Measurements from ENCODE around the gene ATG7. TPM values are rescaled to one million over a fixed set of nuclear protein-coding genes. Genes with fewer than 3 reads are reported as not detected.

Gene ATG7
- total and polyA plus RNA-seq, 4 experiments from 2014 or later, result 16.9 to 32.8 (median 27.8) TPM

- no peaks in the 10 kb centered on the region for H3K4me1 ChIP-seq (ENCODE audit: insufficient read depth, low read length)
- H3K9me3 ChIP-seq (ENCODE audit: control insufficient read depth in 1 of 2, low read length in 2 of 2), result no peaks in the 10 kb centered on the region
- peaks cover 11% of the 10 kb centered on the region for H3K36me3 ChIP-seq (ENCODE audit: insufficient read depth, low read length)
- no peaks in the 10 kb centered on the region for H3K27me3 ChIP-seq (ENCODE audit: insufficient read depth, low read length)
- Mint-ChIP-seq H3K4me1 (peaks cover 0 to 7% (median 2%) of the 10 kb centered on the region in 4 donors), H3K36me3 (peaks cover 21 to 47% of the 10 kb centered on the region in 2 donors), H3K9me3 (no peaks in the 10 kb centered on the region), H3K27me3 (no peaks in the 10 kb centered on the region), H3K27ac (peak overlapping the region in 2 of 7 donors; percentile 17 to 47), H3K4me3 (no peak overlapping the region)
- DNase-seq, result no peak
- intact Hi-C loops (cut with micrococcal nuclease), result no loop called here
- H3K4me3 ChIP-seq (ENCODE audit: low read length in 2 of 2), result no peak overlapping the region
- no peak overlapping the region for H3K27ac ChIP-seq (ENCODE audit: low read depth, low read length)
- ChIA-PET POLR2A (ENCODE audit: partially characterized antibody) (no interaction called here), CTCF (ENCODE audit: partially characterized antibody) (no interaction called here)
These were observed 290.2 kb downstream of the ATG7 start for GRCh38 chr3:11562277-11562881.

DNA sequence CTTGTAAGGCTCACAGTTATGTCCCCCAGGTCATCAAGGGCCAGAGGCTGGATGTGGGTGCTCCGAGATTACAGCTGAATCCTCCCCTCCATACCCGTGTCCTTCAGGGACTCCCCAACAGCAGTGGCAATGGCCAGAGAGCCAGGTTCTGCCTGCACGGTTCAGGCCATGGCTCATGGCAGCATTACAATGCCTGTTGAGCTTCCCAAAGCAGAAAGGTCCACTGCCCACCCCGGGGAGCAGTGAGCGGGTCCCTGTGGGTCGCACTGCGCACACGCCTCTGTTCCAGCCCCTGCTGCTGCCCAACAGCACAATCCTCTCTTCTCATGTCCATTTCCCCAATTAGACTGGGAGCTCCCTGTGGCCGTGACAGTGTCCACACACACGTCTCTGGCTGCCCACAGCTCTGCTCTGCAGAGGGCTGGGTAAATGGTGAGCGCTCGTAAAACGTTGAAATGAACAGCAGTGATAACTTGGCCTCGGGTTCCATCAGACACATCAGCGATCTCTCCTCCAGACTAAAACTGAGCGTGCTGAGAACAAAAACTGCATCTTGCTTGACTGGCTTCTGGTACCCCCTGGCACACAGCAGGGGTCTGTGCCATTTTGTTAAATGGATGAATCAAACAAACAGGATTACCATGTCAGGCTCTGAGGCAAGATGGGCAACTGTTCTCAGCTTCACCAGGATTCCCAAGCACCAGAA, 291.1 kb downstream of the ATG7 start:
- DNase-seq, result no peak
- no peaks in the 10 kb centered on the region for H3K4me1 ChIP-seq (ENCODE audit: insufficient read depth, low read length)
- Mint-ChIP-seq H3K4me3 (no peak overlapping the region), H3K4me1 (peaks cover 0 to 3% (median 0%) of the 10 kb centered on the region in 4 donors), H3K27me3 (no peaks in the 10 kb centered on the region), H3K27ac (peak overlapping the region in 3 of 7 donors; percentile 37 to 82 (median 62)), H3K9me3 (no peaks in the 10 kb centered on the region), H3K36me3 (peaks cover 12 to 46% of the 10 kb centered on the region in 2 donors)
- CTCF ChIA-PET (ENCODE audit: partially characterized antibody), result no interaction called here
- H3K36me3 ChIP-seq (ENCODE audit: insufficient read depth, low read length), result peaks cover 10% of the 10 kb centered on the region
- POLR2A ChIA-PET (ENCODE audit: partially characterized antibody), result interaction anchor here (1.0 kb wide), 1 partner anchor 12 kb away, joined by 3 read pairs; no protein-coding TSS in a partner anchor
- intact Hi-C loops (cut with micrococcal nuclease), result no loop called here
- H3K27me3 ChIP-seq (ENCODE audit: insufficient read depth, low read length), result no peaks in the 10 kb centered on the region
- H3K27ac ChIP-seq (ENCODE audit: low read depth, low read length), result no peak overlapping the region
- no peaks in the 10 kb centered on the region for H3K9me3 ChIP-seq (ENCODE audit: control insufficient read depth in 1 of 2, low read length in 2 of 2)
- H3K4me3 ChIP-seq (ENCODE audit: low read length in 2 of 2), result no peak overlapping the region

DNA sequence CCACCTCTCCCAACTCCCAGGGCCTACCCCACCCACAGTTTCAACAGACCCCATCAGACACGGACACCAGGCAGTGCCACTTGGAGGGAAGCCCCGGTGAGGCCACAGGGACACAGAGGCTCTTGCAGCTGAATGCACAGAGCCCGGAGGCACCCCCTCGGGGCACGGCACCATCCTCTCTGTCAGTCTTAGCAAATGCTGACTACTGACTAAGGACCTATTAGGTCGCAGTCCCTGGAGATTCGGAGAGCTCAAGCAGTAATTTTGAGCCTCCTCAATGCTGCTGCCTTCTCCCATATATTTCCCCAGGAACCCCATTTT, 291.6 kb downstream of the ATG7 start:
- no peak for DNase-seq
- Mint-ChIP-seq H3K27me3 (no peaks in the 10 kb centered on the region), H3K9me3 (no peaks in the 10 kb centered on the region), H3K4me3 (no peak overlapping the region), H3K36me3 (peaks cover 12 to 45% of the 10 kb centered on the region in 2 donors), H3K27ac (peak overlapping the region in 3 of 7 donors; percentile 22 to 82 (median 62)), H3K4me1 (peaks cover 0 to 3% (median 0%) of the 10 kb centered on the region in 4 donors)
- H3K4me1 ChIP-seq (ENCODE audit: insufficient read depth, low read length), result no peaks in the 10 kb centered on the region
- no peak overlapping the region for H3K4me3 ChIP-seq (ENCODE audit: low read length in 2 of 2)
- no peak overlapping the region for H3K27ac ChIP-seq (ENCODE audit: low read depth, low read length)
- peaks cover 10% of the 10 kb centered on the region for H3K36me3 ChIP-seq (ENCODE audit: insufficient read depth, low read length)
- intact Hi-C loops (cut with micrococcal nuclease), result no loop called here
- H3K27me3 ChIP-seq (ENCODE audit: insufficient read depth, low read length), result no peaks in the 10 kb centered on the region
- POLR2A ChIA-PET (ENCODE audit: partially characterized antibody), result interaction anchor here (1.0 kb wide), 1 partner anchor 13 kb away, joined by 3 read pairs; no protein-coding TSS in a partner anchor
- H3K9me3 ChIP-seq (ENCODE audit: control insufficient read depth in 1 of 2, low read length in 2 of 2), result no peaks in the 10 kb centered on the region
- CTCF ChIA-PET (ENCODE audit: partially characterized antibody), result no interaction called here

DNA sequence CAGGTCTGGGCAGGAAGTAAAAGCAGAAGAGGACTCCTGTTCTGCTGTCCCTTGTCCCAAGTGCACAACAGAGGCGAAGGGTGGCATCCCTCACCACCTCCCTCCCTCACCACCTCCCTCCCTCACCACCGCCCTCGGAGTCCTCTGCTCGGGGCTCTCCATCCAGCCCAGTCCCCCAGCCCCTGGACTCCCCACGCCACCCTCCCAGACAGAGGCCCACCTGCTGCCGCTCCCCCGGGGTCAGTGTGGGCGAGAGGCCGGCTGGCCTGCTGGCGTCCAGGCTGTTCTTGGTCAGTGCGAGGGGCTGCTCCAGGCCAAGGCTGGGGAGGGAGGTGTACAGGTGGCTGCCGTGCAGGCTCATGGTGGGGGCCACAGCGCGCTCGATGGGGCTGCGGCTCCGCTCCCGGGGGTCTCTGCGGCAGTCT, 292.4 kb downstream of the ATG7 start:
- Histone ChIP-seq H3K4me1 (ENCODE audit: insufficient read depth, low read length) (no peaks in the 10 kb centered on the region), H3K27ac (ENCODE audit: low read depth, low read length) (no peak overlapping the region), H3K4me3 (ENCODE audit: low read length in 2 of 2) (no peak overlapping the region), H3K27me3 (ENCODE audit: insufficient read depth, low read length) (no peaks in the 10 kb centered on the region), H3K9me3 (ENCODE audit: control insufficient read depth in 1 of 2, low read length in 2 of 2) (no peaks in the 10 kb centered on the region), H3K36me3 (ENCODE audit: insufficient read depth, low read length) (peaks cover 10% of the 10 kb centered on the region)
- POLR2A ChIA-PET (ENCODE audit: partially characterized antibody), result no interaction called here
- intact Hi-C loops (cut with micrococcal nuclease), result no loop called here
- DNase-seq, result no peak
- peaks cover 0 to 3% (median 0%) of the 10 kb centered on the region in 4 donors for H3K4me1 Mint-ChIP-seq
- H3K4me3 Mint-ChIP-seq, result no peak overlapping the region
- H3K36me3 Mint-ChIP-seq, result peaks cover 11 to 42% of the 10 kb centered on the region in 2 donors
- H3K9me3 Mint-ChIP-seq, result no peaks in the 10 kb centered on the region
- no peak overlapping the region for H3K27ac Mint-ChIP-seq
- CTCF ChIA-PET (ENCODE audit: partially characterized antibody), result no interaction called here
- no peaks in the 10 kb centered on the region for H3K27me3 Mint-ChIP-seq

DNA sequence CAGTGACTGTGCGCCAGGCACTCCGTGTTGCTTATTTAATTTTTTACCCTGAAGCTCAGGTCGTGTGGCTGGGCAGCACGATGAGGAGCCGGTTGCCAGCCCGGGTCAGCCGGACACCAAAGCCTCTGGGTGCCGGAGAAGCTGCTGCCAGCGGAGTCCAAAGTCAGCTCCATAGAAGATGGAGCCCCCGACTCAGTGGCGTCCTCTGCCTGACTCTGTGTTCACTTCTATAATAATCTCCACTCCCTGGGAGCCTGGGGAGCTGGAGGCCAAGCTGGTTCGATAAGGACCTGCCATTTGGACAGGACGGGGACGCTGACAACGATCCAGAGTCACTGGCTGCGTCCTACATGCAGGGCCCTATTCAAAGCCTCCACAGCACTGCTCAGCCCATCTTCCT, 292.9 kb downstream of the ATG7 start:
- no peak for DNase-seq
- H3K9me3 Mint-ChIP-seq, result no peaks in the 10 kb centered on the region
- Histone ChIP-seq H3K4me1 (ENCODE audit: insufficient read depth, low read length) (no peaks in the 10 kb centered on the region), H3K36me3 (ENCODE audit: insufficient read depth, low read length) (peaks cover 10% of the 10 kb centered on the region), H3K27ac (ENCODE audit: low read depth, low read length) (no peak overlapping the region), H3K27me3 (ENCODE audit: insufficient read depth, low read length) (no peaks in the 10 kb centered on the region), H3K9me3 (ENCODE audit: control insufficient read depth in 1 of 2, low read length in 2 of 2) (no peaks in the 10 kb centered on the region), H3K4me3 (ENCODE audit: low read length in 2 of 2) (no peak overlapping the region)
- peaks cover 0 to 3% (median 0%) of the 10 kb centered on the region in 4 donors for H3K4me1 Mint-ChIP-seq
- POLR2A ChIA-PET (ENCODE audit: partially characterized antibody), result no interaction called here
- H3K4me3 Mint-ChIP-seq, result no peak overlapping the region
- CTCF ChIA-PET (ENCODE audit: partially characterized antibody), result no interaction called here
- H3K27ac Mint-ChIP-seq, result peak overlapping the region in 3 of 7 donors; percentile 7 to 13 (median 12)
- peaks cover 7 to 37% of the 10 kb centered on the region in 2 donors for H3K36me3 Mint-ChIP-seq
- intact Hi-C loops (cut with micrococcal nuclease), result no loop called here
- no peaks in the 10 kb centered on the region for H3K27me3 Mint-ChIP-seq

DNA sequence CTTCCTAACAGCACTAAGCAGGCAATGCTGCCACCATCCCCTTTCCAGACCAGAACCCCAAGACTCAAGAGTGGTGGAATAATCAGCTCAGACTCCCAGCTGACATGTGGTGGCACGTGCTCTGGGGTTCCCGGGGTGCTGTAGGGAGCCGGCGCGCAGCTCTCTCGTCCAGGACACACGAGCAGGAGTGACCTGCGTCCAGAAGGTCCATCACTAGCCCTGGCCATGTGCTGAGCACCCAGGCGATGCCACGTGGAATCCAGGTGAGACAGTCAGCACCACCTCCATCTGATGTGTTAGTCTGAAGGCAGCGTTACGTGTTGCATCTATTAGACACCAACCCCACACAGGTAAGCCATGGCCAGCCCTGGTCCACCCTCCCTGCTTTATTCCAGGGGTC, 293.3 kb downstream of the ATG7 start:
- H3K4me1 ChIP-seq (ENCODE audit: insufficient read depth, low read length), result no peaks in the 10 kb centered on the region
- Mint-ChIP-seq H3K4me1 (peaks cover 0 to 3% (median 1%) of the 10 kb centered on the region in 4 donors), H3K36me3 (peaks cover 7 to 33% of the 10 kb centered on the region in 2 donors), H3K9me3 (no peaks in the 10 kb centered on the region), H3K27ac (peak overlapping the region in 3 of 7 donors; percentile 7 to 13 (median 12)), H3K27me3 (no peaks in the 10 kb centered on the region), H3K4me3 (no peak overlapping the region)
- ChIA-PET POLR2A (ENCODE audit: partially characterized antibody) (no interaction called here), CTCF (ENCODE audit: partially characterized antibody) (no interaction called here)
- no peak overlapping the region for H3K27ac ChIP-seq (ENCODE audit: low read depth, low read length)
- H3K36me3 ChIP-seq (ENCODE audit: insufficient read depth, low read length), result peaks cover 10% of the 10 kb centered on the region
- DNase-seq, result no peak
- H3K4me3 ChIP-seq (ENCODE audit: low read length in 2 of 2), result no peak overlapping the region
- H3K27me3 ChIP-seq (ENCODE audit: insufficient read depth, low read length), result no peaks in the 10 kb centered on the region
- intact Hi-C loops (cut with micrococcal nuclease), result no loop called here
- no peaks in the 10 kb centered on the region for H3K9me3 ChIP-seq (ENCODE audit: control insufficient read depth in 1 of 2, low read length in 2 of 2)

GRCh38 chr3:11565932-11566331, 293.7 kb downstream of the ATG7 start:
- Histone ChIP-seq H3K4me1 (ENCODE audit: insufficient read depth, low read length) (no peaks in the 10 kb centered on the region), H3K27me3 (ENCODE audit: insufficient read depth, low read length) (no peaks in the 10 kb centered on the region), H3K36me3 (ENCODE audit: insufficient read depth, low read length) (peaks cover 10% of the 10 kb centered on the region), H3K9me3 (ENCODE audit: control insufficient read depth in 1 of 2, low read length in 2 of 2) (no peaks in the 10 kb centered on the region), H3K27ac (ENCODE audit: low read depth, low read length) (no peak overlapping the region), H3K4me3 (ENCODE audit: low read length in 2 of 2) (no peak overlapping the region)
- Mint-ChIP-seq H3K36me3 (peaks cover 7 to 33% of the 10 kb centered on the region in 2 donors), H3K27ac (peak overlapping the region in 4 of 7 donors; percentile 19 to 64 (median 40)), H3K27me3 (no peaks in the 10 kb centered on the region), H3K4me1 (peaks cover 0 to 5% (median 1%) of the 10 kb centered on the region in 4 donors), H3K4me3 (no peak overlapping the region), H3K9me3 (no peaks in the 10 kb centered on the region)
- intact Hi-C loops (cut with micrococcal nuclease), result no loop called here
- ChIA-PET CTCF (ENCODE audit: partially characterized antibody) (no interaction called here), POLR2A (ENCODE audit: partially characterized antibody) (no interaction called here)
- DNase-seq, result no peak
